ENCODE measurements around the gene KDM8. TPM values are rescaled to one million over a fixed set of nuclear protein-coding genes. Genes with fewer than 3 reads are reported as not detected.

Gene KDM8
- total and polyA plus RNA-seq, 9 of the 15 experiments (the other 6 are each of a cell fraction or from before 2014, with no cell fraction given) = 0.61 to 9.1 (median 5.4) TPM

GRCh38 chr16:27156579-27156978, 46.7 kb upstream of the KDM8 start:
- ATAC-seq (no peak), FAIRE-seq (no peak), DNase-seq (ENCODE audit: extremely low read depth in 1 of 4, low spot score in 3 of 4) (no peak)
- intact Hi-C loops (cut with micrococcal nuclease) (no loop called here), in situ Hi-C loops (cut with MboI) (no loop called here)
- no TSS peak for BruUV-seq (replicated peaks)
- H3K79me2 ChIP-seq (ENCODE audit: control insufficient read depth, insufficient read depth, low read length) = no peaks in the 10 kb centered on the region
- no peak overlapping the region for H3K9ac ChIP-seq (ENCODE audit: insufficient read depth in 1 of 2, low read depth in 2 of 2, low read length in 2 of 2)
- no peaks in the 10 kb centered on the region for H3K9me3 ChIP-seq (replicated peaks; ENCODE audit: control insufficient read depth, insufficient read depth, low read depth, low read length)
- peaks cover 0 to 15% of the 10 kb centered on the region in 2 experiments; a peak in 2 of 5 replicates for H3K27me3 ChIP-seq (ENCODE audit: control insufficient read depth in 2 of 2, insufficient read depth in 2 of 2, low read length in 2 of 2)
- 2% methylated on average over 3 of the region's 3 CpGs for WGBS (ENCODE audit: insufficient coverage, low coverage, missing lambda C conversion rate)
- CTCF ChIA-PET (ENCODE audit: low intra/inter-chr PET ratio) = interaction anchor here (2.3 kb wide), 1 partner anchor 211 kb away, joined by 14 read pairs; no protein-coding TSS in a partner anchor
- H4K20me1 ChIP-seq (replicated peaks; ENCODE audit: control insufficient read depth, insufficient read depth, low read length) = no peaks in the 10 kb centered on the region
- no peaks in the 10 kb centered on the region for H3K9me1 ChIP-seq (ENCODE audit: control insufficient read depth, insufficient read depth, low read length)
- H2AFZ ChIP-seq (ENCODE audit: low read depth, low read length) = no peak overlapping the region
- no peak overlapping the region for H3K4me2 ChIP-seq (ENCODE audit: insufficient read depth, low read length)
- no peaks in the 10 kb centered on the region for H3K4me1 ChIP-seq (replicated peaks in 1 of 2; ENCODE audit: control insufficient read depth in 2 of 2, insufficient read depth in 2 of 2, low read length in 2 of 2)
- POLR2A ChIA-PET = interaction anchor here (0.7 kb wide), 1 partner anchor 45 kb away, joined by 3 read pairs; no protein-coding TSS in a partner anchor
- H3K4me3 ChIP-seq = no peak overlapping the region
- H3K27ac ChIP-seq (ENCODE audit: extremely low read depth, low read depth, low read length) = no peak overlapping the region
- no peaks in the 10 kb centered on the region for H3K36me3 ChIP-seq (ENCODE audit: control insufficient read depth, insufficient read depth, low read length)
- TF ChIP-seq RAD21 (CRISPR knock-in tag; conservative IDR thresholded peaks at IDR 0.05 in 1 of 2, IDR thresholded peaks at IDR 0.05 in 1 of 2) (0 out of 4 replicates have a peak, but pooled peaks of 1 of the 2 experiments have one; percentile 5), IFI16 (CRISPR knock-in tag; IDR thresholded peaks at IDR 0.05) (no peak)

- FAIRE-seq = no peak
Observed at GRCh38 chr16:27161398-27161797, 41.9 kb upstream of the KDM8 start.

More at GRCh38 chr16:27161398-27161797, 41.9 kb upstream of the KDM8 start:
- Histone ChIP-seq H3K9me1 (ENCODE audit: control insufficient read depth, insufficient read depth, low read length) (no peaks in the 10 kb centered on the region), H3K36me3 (ENCODE audit: control insufficient read depth, insufficient read depth, low read length) (no peaks in the 10 kb centered on the region), H4K20me1 (replicated peaks; ENCODE audit: control insufficient read depth, insufficient read depth, low read length) (no peaks in the 10 kb centered on the region), H3K4me3 (no peak overlapping the region), H3K9ac (ENCODE audit: insufficient read depth in 1 of 2, low read depth in 2 of 2, low read length in 2 of 2) (no peak overlapping the region), H3K9me3 (replicated peaks; ENCODE audit: control insufficient read depth, insufficient read depth, low read depth, low read length) (no peaks in the 10 kb centered on the region; the same call in 1 of the 2 replicates), H3K4me1 (replicated peaks in 1 of 2; ENCODE audit: control insufficient read depth in 2 of 2, insufficient read depth in 2 of 2, low read length in 2 of 2) (no peaks in the 10 kb centered on the region), H3K79me2 (ENCODE audit: control insufficient read depth, insufficient read depth, low read length) (no peaks in the 10 kb centered on the region), H3K27me3 (ENCODE audit: control insufficient read depth in 2 of 2, insufficient read depth in 2 of 2, low read length in 2 of 2) (peaks cover 0 to 11% of the 10 kb centered on the region in 2 experiments; a peak in 1 of 5 replicates), H2AFZ (ENCODE audit: low read depth, low read length) (no peak overlapping the region), H3K4me2 (ENCODE audit: insufficient read depth, low read length) (no peak overlapping the region), H3K27ac (ENCODE audit: extremely low read depth, low read depth, low read length) (no peak overlapping the region)
- DNase-seq (ENCODE audit: extremely low read depth in 1 of 4, low spot score in 3 of 4) (peak in 2 of 4 experiments; percentile 49 to 54), ATAC-seq (no peak)
- 0% methylated on average over 3 of the region's 3 CpGs for WGBS (ENCODE audit: insufficient coverage, low coverage, missing lambda C conversion rate)
- intact Hi-C loops (cut with micrococcal nuclease) (no loop called here), in situ Hi-C loops (cut with MboI) (no loop called here)
- CTCF ChIA-PET (ENCODE audit: low intra/inter-chr PET ratio) = no interaction called here
- BruUV-seq (replicated peaks) = no TSS peak
- POLR2A ChIA-PET = interaction anchor here (1.0 kb wide), 1 partner anchor 37 kb away, joined by 3 read pairs; no protein-coding TSS in a partner anchor
- TF ChIP-seq USF2 (CRISPR knock-in tag; IDR thresholded peaks at IDR 0.05) (peak; percentile 52), ZNF511 (CRISPR knock-in tag; IDR thresholded peaks at IDR 0.05) (no peak), RAD51 (IDR thresholded peaks at IDR 0.05; ENCODE audit: borderline replicate concordance, low read depth) (peak; percentile 48; the same call in 1 of the 2 replicates), USF1 (CRISPR knock-in tag; IDR thresholded peaks at IDR 0.05) (0 out of 2 replicates have a peak, but pooled peaks have one; percentile 28), TFE3 (CRISPR knock-in tag; IDR thresholded peaks at IDR 0.05) (peak; percentile 72), CBFA2T3 (IDR thresholded peaks at IDR 0.05) (no peak)

All from K562 (cell line).